Immature natural killer cell (primary cell): ENCODE data around the gene OSTM1. TPM values are rescaled to one million over a fixed set of nuclear protein-coding genes. Genes with fewer than 3 reads are reported as not detected.
"Not testable (repeated sequence)": the region's sequence is repeated elsewhere in the genome, so short reads cannot be mapped to it uniquely, and the experiment has no call there.

Experiments
- DNase-seq, 3 donors: peaks; one replicate each; pipeline ENCODE4 v3.0.0; 2022; ENCODE audit warnings: mixed read lengths in 1 of 3
- H3K27ac Mint-ChIP-seq, 6 donors: one replicate each; pipeline ENCODE4 v1.8.0; 2020; ENCODE audit warnings: mixed read lengths in 6 of 6, mild to moderate bottlenecking in 5 of 6, inconsistent platforms in 4 of 6, moderate library complexity in 3 of 6
- H3K27me3 Mint-ChIP-seq, 3 donors: one replicate each; pipeline ENCODE4 v1.8.0; 2020 to 2021; ENCODE audit warnings: low read depth in 3 of 3, mild to moderate bottlenecking in 3 of 3, mixed read lengths in 3 of 3, moderate library complexity in 3 of 3, inconsistent platforms in 1 of 3
- H3K36me3 Mint-ChIP-seq, 3 donors: one replicate each; pipeline ENCODE4 v1.8.0; 2020; ENCODE audit warnings: mixed read lengths in 3 of 3, inconsistent platforms in 2 of 3, mild to moderate bottlenecking in 2 of 3
- H3K4me1 Mint-ChIP-seq, 2 donors: one replicate each; pipeline ENCODE4 v1.8.0; 2020; ENCODE audit warnings: inconsistent platforms in 2 of 2, mild to moderate bottlenecking in 2 of 2, mixed read lengths in 2 of 2, moderate library complexity in 1 of 2
- H3K4me3 Mint-ChIP-seq, 5 donors: one replicate each; pipeline ENCODE4 v1.8.0; 2020; ENCODE audit warnings: mild to moderate bottlenecking in 5 of 5, mixed read lengths in 5 of 5, inconsistent platforms in 3 of 5, moderate library complexity in 3 of 5
- H3K9me3 Mint-ChIP-seq, 6 donors: one replicate each; pipeline ENCODE4 v1.8.0; 2020; ENCODE audit warnings: mild to moderate bottlenecking in 6 of 6, mixed read lengths in 6 of 6, inconsistent platforms in 4 of 6, moderate library complexity in 3 of 6
- polyA plus RNA-seq, 3 donors: library from polyadenylated mRNA; unstranded; fragments of 300-500 nt; fragmentation: Illumina TruSeq; gene quantifications; one replicate each; pipeline ENCODE4 v1.2.3, GENCODE V29; 2021

The OSTM1 gene
- polyA plus RNA-seq, 3 donors from 2014 or later, result 50.3 to 71.5 (median 64.6) TPM

- Mint-ChIP-seq H3K4me3 (no peak overlapping the region), H3K27me3 (no peaks in the 10 kb centered on the region), H3K27ac (no peak overlapping the region), H3K9me3 (no peaks in the 10 kb centered on the region), H3K4me1 (no peaks in the 10 kb centered on the region), H3K36me3 (peaks cover 0 to 19% (median 4%) of the 10 kb centered on the region in 3 donors)
- no peak for DNase-seq
Measured at GRCh38 chr6:108027594-108027993, 46.9 kb downstream of the OSTM1 start.

- no peak overlapping the region for H3K4me3 Mint-ChIP-seq
- H3K27ac Mint-ChIP-seq, result no peak overlapping the region
- no peak for DNase-seq
- no peaks in the 10 kb centered on the region for H3K27me3 Mint-ChIP-seq
- H3K9me3 Mint-ChIP-seq, result no peaks in the 10 kb centered on the region
- H3K36me3 Mint-ChIP-seq, result peaks cover 0 to 17% (median 4%) of the 10 kb centered on the region in 3 donors
- H3K4me1 Mint-ChIP-seq, result no peaks in the 10 kb centered on the region
Measured at GRCh38 chr6:108027056-108027455, 47.5 kb downstream of the OSTM1 start.

- no peak for DNase-seq
- Mint-ChIP-seq H3K9me3 (no peaks in the 10 kb centered on the region), H3K27me3 (no peaks in the 10 kb centered on the region), H3K4me1 (no peaks in the 10 kb centered on the region), H3K36me3 (peaks cover 0 to 9% (median 4%) of the 10 kb centered on the region in 3 donors), H3K27ac (no peak overlapping the region), H3K4me3 (no peak overlapping the region)
Measured at GRCh38 chr6:108024427-108025073, 50.0 kb downstream of the OSTM1 start.

GRCh38 chr6:108020472-108021116 lies 53.9 kb downstream of the OSTM1 start:
- peaks cover 0 to 7% (median under 1%) of the 10 kb centered on the region in 3 donors for H3K36me3 Mint-ChIP-seq
- no peaks in the 10 kb centered on the region for H3K27me3 Mint-ChIP-seq
- no peak overlapping the region for H3K27ac Mint-ChIP-seq
- H3K9me3 Mint-ChIP-seq, result no peaks in the 10 kb centered on the region
- no peaks in the 10 kb centered on the region for H3K4me1 Mint-ChIP-seq
- H3K4me3 Mint-ChIP-seq, result no peak overlapping the region
- DNase-seq, result no peak

- H3K4me3 Mint-ChIP-seq, H3K36me3 Mint-ChIP-seq, H3K27ac Mint-ChIP-seq, H3K27me3 Mint-ChIP-seq, DNase-seq, H3K9me3 Mint-ChIP-seq, H3K4me1 Mint-ChIP-seq: not testable (repeated sequence)
Measured at GRCh38 chr6:108016283-108016682, 58.3 kb downstream of the OSTM1 start.

GRCh38 chr6:108013787-108014439 lies 60.6 kb downstream of the OSTM1 start:
- no peak for DNase-seq
- no peak overlapping the region for H3K4me3 Mint-ChIP-seq
- peaks cover 5 to 16% (median 14%) of the 10 kb centered on the region in 3 donors for H3K36me3 Mint-ChIP-seq
- no peaks in the 10 kb centered on the region for H3K27me3 Mint-ChIP-seq
- no peak overlapping the region for H3K27ac Mint-ChIP-seq
- H3K4me1 Mint-ChIP-seq, result no peaks in the 10 kb centered on the region
- H3K9me3 Mint-ChIP-seq, result peaks cover 6 to 11% (median 11%) of the 10 kb centered on the region in 6 donors

GRCh38 chr6:108009894-108010293 lies 64.6 kb downstream of the OSTM1 start:
- H3K36me3 Mint-ChIP-seq, result peaks cover 5 to 21% (median 11%) of the 10 kb centered on the region in 3 donors
- DNase-seq, result no peak
- no peaks in the 10 kb centered on the region for H3K27me3 Mint-ChIP-seq
- H3K4me3 Mint-ChIP-seq, result no peak overlapping the region
- peaks cover 6 to 14% (median 13%) of the 10 kb centered on the region in 6 donors for H3K9me3 Mint-ChIP-seq
- H3K27ac Mint-ChIP-seq, result no peak overlapping the region
- no peaks in the 10 kb centered on the region for H3K4me1 Mint-ChIP-seq

- not testable (repeated sequence) for H3K27ac Mint-ChIP-seq, DNase-seq, H3K4me3 Mint-ChIP-seq, H3K4me1 Mint-ChIP-seq, H3K27me3 Mint-ChIP-seq
- Mint-ChIP-seq H3K36me3 (peaks cover 5 to 21% (median 11%) of the 10 kb centered on the region in 3 donors), H3K9me3 (peaks cover 5 to 14% (median 13%) of the 10 kb centered on the region in 6 donors)
Measured at GRCh38 chr6:108009258-108009657, 65.3 kb downstream of the OSTM1 start.

- Mint-ChIP-seq H3K9me3 (peaks cover 3 to 14% (median 13%) of the 10 kb centered on the region in 6 donors), H3K4me3 (no peak overlapping the region), H3K36me3 (peaks cover 0 to 21% (median 11%) of the 10 kb centered on the region in 3 donors), H3K27ac (no peak overlapping the region), H3K27me3 (peaks cover 0 to 3% (median 1%) of the 10 kb centered on the region in 3 donors), H3K4me1 (no peaks in the 10 kb centered on the region)
- no peak for DNase-seq
Measured at GRCh38 chr6:108008363-108008762, 66.2 kb downstream of the OSTM1 start.

GRCh38 chr6:108005961-108006360 lies 68.6 kb downstream of the OSTM1 start:
- no peak overlapping the region for H3K4me3 Mint-ChIP-seq
- H3K27me3 Mint-ChIP-seq, result peaks cover 0 to 3% (median 1%) of the 10 kb centered on the region in 3 donors
- peaks cover 3 to 14% (median 13%) of the 10 kb centered on the region in 6 donors for H3K9me3 Mint-ChIP-seq
- DNase-seq, result no peak
- H3K4me1 Mint-ChIP-seq, result no peaks in the 10 kb centered on the region
- no peak overlapping the region for H3K27ac Mint-ChIP-seq
- peaks cover 0 to 16% (median 11%) of the 10 kb centered on the region in 3 donors for H3K36me3 Mint-ChIP-seq

- H3K4me1 Mint-ChIP-seq, result no peaks in the 10 kb centered on the region
- H3K9me3 Mint-ChIP-seq, result peaks cover 3 to 12% (median 12%) of the 10 kb centered on the region in 6 donors
- H3K27ac Mint-ChIP-seq, result no peak overlapping the region
- no peak for DNase-seq
- no peak overlapping the region for H3K4me3 Mint-ChIP-seq
- peaks cover 0 to 3% (median 1%) of the 10 kb centered on the region in 3 donors for H3K27me3 Mint-ChIP-seq
- H3K36me3 Mint-ChIP-seq, result peaks cover 0 to 16% (median 11%) of the 10 kb centered on the region in 3 donors
Measured at GRCh38 chr6:108004861-108005260, 69.7 kb downstream of the OSTM1 start.

GRCh38 chr6:108002365-108003221 lies 71.9 kb downstream of the OSTM1 start:
- Mint-ChIP-seq H3K36me3 (peaks cover 0 to 3% (median 0%) of the 10 kb centered on the region in 3 donors), H3K4me1 (no peaks in the 10 kb centered on the region), H3K27ac (no peak overlapping the region), H3K9me3 (no peaks in the 10 kb centered on the region), H3K4me3 (no peak overlapping the region), H3K27me3 (peaks cover 1 to 7% (median 3%) of the 10 kb centered on the region in 3 donors)
- DNase-seq, result no peak

GRCh38 chr6:108001696-108002231 lies 72.8 kb downstream of the OSTM1 start:
- H3K36me3 Mint-ChIP-seq, result no peaks in the 10 kb centered on the region
- H3K4me3 Mint-ChIP-seq, result no peak overlapping the region
- DNase-seq, result no peak
- no peaks in the 10 kb centered on the region for H3K4me1 Mint-ChIP-seq
- no peak overlapping the region for H3K27ac Mint-ChIP-seq
- no peaks in the 10 kb centered on the region for H3K9me3 Mint-ChIP-seq
- H3K27me3 Mint-ChIP-seq, result peaks cover 1 to 7% (median 3%) of the 10 kb centered on the region in 3 donors
